ENCODE measurements around the gene ATG13. TPM values are rescaled to one million over a fixed set of nuclear protein-coding genes. Genes with fewer than 3 reads are reported as not detected.
A peak's percentile ranks its signal among the peaks of the same experiment; 100 is the strongest.

The ATG13 gene
- polyA plus RNA-seq, 6 donors from 2014 or later, result 43.3 to 70.8 (median 56.3) TPM

DNA sequence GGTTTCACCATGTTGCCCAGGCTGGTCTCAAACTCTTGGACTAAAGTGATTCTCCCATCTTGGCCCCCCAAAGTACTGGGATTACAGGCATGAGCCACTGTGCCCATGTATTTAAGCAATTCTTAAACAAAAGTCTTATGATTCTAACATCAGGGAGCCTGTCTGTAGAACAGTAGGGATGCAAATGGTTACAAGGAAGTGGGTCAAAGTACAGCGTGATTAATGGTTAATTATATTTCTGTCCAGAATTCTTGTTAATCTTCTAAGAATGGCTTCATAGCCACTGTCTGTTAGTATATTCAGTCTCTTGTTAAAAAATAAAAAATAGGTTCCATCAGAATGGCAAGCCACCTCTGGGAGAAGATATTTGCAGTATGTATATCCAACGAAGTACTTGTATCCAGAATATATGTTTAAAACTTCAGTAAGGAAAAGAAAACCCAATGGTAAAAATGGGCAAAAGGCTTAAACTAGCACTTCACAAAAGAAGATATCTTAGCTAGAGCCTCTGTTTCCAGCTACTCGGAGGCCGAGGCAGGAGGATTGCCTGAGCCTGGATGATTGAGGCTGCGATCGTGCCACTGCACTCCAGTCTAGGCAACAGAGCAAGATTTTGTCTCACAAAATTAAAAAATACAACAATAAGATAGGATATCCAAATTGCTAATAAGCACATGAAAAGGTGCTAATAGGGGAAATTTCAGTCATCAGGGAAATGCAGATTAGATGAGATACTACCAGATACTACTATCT is 22.9 kb downstream of the ATG13 start:
- DNase-seq (no peak), ATAC-seq (ENCODE audit: low read depth in 2 of 2) (no peak)
- Mint-ChIP-seq H3K36me3 (peaks cover 15 to 32% of the 10 kb centered on the region in 2 donors), H3K4me3 (no peak overlapping the region), H3K27me3 (no peaks in the 10 kb centered on the region), H3K9me3 (peaks cover 0 to 1% (median 0%) of the 10 kb centered on the region in 7 donors), H3K4me1 (peaks cover 0 to 9% (median 3%) of the 10 kb centered on the region in 3 donors), H3K27ac (no peak overlapping the region)

DNA sequence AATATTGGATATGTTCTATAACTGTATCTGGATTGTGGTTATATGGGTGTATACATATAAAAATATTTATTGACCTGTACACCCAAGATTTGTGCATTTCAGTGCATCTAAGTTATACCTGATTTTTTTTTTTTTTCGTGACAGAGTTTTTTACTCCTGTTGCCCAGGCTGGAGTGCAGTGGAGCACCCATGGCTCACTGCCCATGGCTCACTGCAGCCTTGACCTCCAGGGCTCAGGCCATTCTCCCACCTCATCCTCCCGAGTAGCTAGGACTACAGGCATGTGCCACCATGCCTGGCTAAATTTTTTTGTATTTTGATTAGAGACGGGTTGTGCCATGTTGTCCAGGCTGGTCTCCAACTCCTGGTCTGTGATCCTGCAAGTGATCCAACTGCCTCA is 24.3 kb downstream of the ATG13 start:
- H3K4me1 Mint-ChIP-seq, result peaks cover 0 to 9% (median 3%) of the 10 kb centered on the region in 3 donors
- DNase-seq (no peak), ATAC-seq (ENCODE audit: low read depth in 2 of 2) (no peak)
- H3K9me3 Mint-ChIP-seq, result peaks cover 0 to 1% (median 0%) of the 10 kb centered on the region in 7 donors
- no peaks in the 10 kb centered on the region for H3K27me3 Mint-ChIP-seq
- H3K27ac Mint-ChIP-seq, result no peak overlapping the region
- peak overlapping the region in 1 of 8 donors; percentile 5 for H3K4me3 Mint-ChIP-seq
- peaks cover 15 to 32% of the 10 kb centered on the region in 2 donors for H3K36me3 Mint-ChIP-seq

DNA sequence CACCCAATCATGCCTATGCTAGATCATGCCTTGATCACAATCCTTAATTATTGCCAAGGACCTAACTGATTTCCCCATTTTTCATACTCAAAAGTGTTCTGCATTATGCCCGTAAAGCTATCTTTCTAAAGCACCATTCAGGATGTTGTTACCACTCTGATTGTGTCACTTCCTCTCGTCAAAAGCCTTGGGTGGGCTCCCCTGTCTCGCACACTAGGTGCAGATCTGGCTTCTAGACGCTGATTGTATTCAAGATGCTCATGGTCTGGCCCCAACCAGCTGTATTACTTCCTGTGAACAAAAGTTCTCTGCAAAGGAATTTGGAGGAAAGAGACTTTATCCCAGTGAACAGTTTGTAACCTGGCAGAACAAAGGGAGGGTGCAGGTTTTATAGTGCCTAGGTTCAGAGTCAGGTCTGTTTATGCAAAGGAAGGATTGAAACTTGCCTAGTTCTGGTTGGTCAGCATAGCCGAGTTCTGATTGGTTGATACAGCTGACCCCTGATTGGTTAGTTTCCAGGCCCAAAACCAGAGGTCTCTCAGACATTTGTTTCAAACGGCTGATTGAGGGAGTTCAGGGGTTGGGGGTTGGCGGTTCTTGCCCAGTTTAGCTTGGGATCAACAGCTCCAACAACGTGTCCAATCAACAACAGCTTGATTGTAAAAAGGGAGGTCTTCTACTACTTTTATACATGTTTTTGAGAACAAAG is 25.4 kb downstream of the ATG13 start:
- Mint-ChIP-seq H3K36me3 (peaks cover 15 to 32% of the 10 kb centered on the region in 2 donors), H3K9me3 (peaks cover 0 to 1% (median 0%) of the 10 kb centered on the region in 7 donors), H3K27me3 (no peaks in the 10 kb centered on the region), H3K27ac (peak overlapping the region in 1 of 6 donors; percentile 11), H3K4me3 (no peak overlapping the region), H3K4me1 (peaks cover 0 to 9% (median 3%) of the 10 kb centered on the region in 3 donors)
- ATAC-seq (ENCODE audit: low read depth in 2 of 2) (no peak), DNase-seq (no peak)

DNA sequence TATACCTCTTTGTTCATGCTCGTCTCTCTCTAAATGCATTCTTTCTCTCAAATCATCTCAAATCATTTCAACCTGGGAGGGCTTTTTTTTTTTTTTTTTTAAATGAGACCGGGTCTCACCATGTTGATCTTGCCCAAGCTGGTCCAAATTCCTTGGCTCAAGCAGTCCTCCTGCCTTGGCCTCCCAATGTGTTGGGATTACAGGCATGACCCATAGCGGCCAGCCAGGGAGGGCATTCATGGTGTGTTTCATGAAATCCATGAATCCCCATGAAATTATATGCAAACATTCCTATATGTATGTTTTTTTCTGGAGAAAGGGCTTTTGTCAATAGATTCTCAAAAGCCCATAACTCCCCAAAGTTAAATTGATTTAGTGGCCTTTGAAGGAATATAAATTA is 26.2 kb downstream of the ATG13 start:
- Mint-ChIP-seq H3K27ac (peak overlapping the region in 1 of 6 donors; percentile 18), H3K4me1 (peaks cover 0 to 5% (median 3%) of the 10 kb centered on the region in 3 donors), H3K27me3 (no peaks in the 10 kb centered on the region), H3K9me3 (peaks cover 0 to 1% (median 0%) of the 10 kb centered on the region in 7 donors), H3K36me3 (peaks cover 10 to 29% of the 10 kb centered on the region in 2 donors), H3K4me3 (no peak overlapping the region)
- DNase-seq, result no peak
- no peak for ATAC-seq (ENCODE audit: low read depth in 2 of 2)

DNA sequence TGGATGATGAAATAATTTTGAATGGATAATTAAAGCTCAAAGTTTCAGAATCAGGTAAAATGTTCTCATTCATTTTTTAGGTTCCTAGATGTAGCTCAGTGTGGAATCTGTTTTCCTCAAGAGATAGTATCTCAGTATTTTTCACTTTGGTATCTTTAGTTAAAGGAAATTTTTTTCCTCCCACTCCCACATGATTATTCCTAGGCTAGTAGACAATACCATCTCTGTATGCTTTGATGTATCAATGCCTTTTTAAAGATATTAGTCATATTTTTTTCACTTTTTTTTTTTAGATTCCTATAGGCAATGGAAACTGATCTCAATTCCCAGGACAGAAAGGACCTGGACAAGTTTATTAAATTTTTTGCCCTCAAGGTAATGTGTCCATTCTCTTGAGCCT is 26.6 kb downstream of the ATG13 start:
- Mint-ChIP-seq H3K27me3 (no peaks in the 10 kb centered on the region), H3K27ac (no peak overlapping the region), H3K9me3 (peaks cover 0 to 1% (median 0%) of the 10 kb centered on the region in 7 donors), H3K36me3 (peaks cover 7 to 27% of the 10 kb centered on the region in 2 donors), H3K4me1 (peaks cover 0 to 4% (median 3%) of the 10 kb centered on the region in 3 donors), H3K4me3 (no peak overlapping the region)
- DNase-seq (no peak), ATAC-seq (ENCODE audit: low read depth in 2 of 2) (no peak)

DNA sequence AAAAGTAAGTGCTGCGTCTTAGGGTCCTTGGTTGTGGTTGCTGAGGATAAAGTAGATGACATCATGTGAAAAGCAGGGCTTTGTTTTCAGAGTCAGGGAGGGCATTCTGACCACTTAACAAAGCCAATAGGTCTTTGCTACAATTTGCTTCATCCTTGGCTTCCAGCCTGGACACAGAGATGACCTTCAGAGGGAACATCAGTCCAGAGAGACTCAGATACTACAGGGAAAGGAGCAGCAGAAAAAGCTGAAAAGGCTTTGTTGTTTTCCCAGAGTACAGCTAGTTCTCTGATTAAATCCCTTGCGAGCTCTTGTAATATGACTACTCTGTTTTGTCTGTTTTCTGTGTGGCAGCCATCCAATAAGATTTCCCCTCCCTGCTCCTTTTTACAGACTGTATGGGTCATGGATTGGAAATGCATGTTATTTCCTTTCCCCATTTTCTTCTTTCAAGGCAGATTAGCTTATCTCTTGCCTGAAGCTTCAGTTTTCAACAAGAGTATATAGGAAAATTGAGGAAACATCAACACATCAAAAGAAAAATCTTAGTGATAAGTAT is 31.9 kb downstream of the ATG13 start:
- H3K4me3 Mint-ChIP-seq, result no peak overlapping the region
- H3K27ac Mint-ChIP-seq, result no peak overlapping the region
- H3K9me3 Mint-ChIP-seq, result no peaks in the 10 kb centered on the region
- DNase-seq, result no peak
- H3K27me3 Mint-ChIP-seq, result no peaks in the 10 kb centered on the region
- peaks cover 14 to 16% of the 10 kb centered on the region in 2 donors for H3K36me3 Mint-ChIP-seq
- H3K4me1 Mint-ChIP-seq, result peaks cover 0 to 3% (median 0%) of the 10 kb centered on the region in 3 donors
- ATAC-seq (ENCODE audit: low read depth in 2 of 2), result no peak

DNA sequence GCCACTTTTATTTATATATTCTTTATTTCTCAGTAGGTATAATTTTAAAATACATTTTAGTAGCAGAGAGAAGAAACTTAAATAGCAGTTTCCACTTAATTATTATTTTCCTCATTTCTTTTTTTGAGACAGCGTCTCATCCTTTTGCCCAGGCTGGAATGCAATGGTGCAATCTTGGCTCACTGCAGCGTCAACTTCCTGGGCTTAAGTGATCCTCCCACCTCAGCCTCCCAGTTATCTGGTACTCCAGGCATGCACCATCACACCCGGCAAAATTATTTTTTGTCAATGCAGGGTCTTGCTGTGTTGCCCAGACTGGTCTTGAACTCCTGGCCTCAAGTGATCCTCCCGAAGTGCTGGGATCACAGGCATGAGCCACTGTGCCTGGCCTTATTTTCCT is 38.3 kb downstream of the ATG13 start:
- ATAC-seq (ENCODE audit: low read depth in 2 of 2), result no peak
- Mint-ChIP-seq H3K36me3 (peaks cover 9 to 27% of the 10 kb centered on the region in 2 donors), H3K27me3 (no peaks in the 10 kb centered on the region)

DNA sequence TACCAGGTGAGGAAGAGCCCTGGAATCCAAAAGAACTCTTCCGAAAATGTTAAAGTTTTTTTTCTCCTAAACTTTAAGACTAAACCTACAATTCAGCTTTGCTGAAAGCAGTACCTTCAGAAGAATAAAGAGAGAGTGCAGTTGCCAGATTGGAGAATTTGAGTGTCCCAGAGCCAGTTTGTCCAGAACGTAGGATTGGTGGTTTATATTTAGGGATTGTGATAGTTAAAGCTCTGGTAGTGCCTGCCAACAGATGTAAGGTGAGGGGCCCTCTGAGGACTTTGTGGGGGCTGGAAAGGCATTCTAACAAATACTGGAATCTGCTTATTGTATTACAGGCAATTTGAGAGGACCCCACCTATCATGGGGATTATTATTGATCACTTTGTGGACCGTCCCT is 39.8 kb downstream of the ATG13 start:
- Mint-ChIP-seq H3K4me1 (no peaks in the 10 kb centered on the region), H3K27ac (peak overlapping the region in 1 of 6 donors; percentile 15), H3K4me3 (no peak overlapping the region), H3K36me3 (peaks cover 0 to 20% of the 10 kb centered on the region in 2 donors), H3K9me3 (no peaks in the 10 kb centered on the region), H3K27me3 (no peaks in the 10 kb centered on the region)
- DNase-seq (no peak), ATAC-seq (ENCODE audit: low read depth in 2 of 2) (no peak)

More for the DNA sequence above, 38.3 kb downstream of the ATG13 start:
- H3K27ac Mint-ChIP-seq, result no peak overlapping the region
- DNase-seq, result no peak
- H3K9me3 Mint-ChIP-seq, result no peaks in the 10 kb centered on the region
- no peak overlapping the region for H3K4me3 Mint-ChIP-seq
- H3K4me1 Mint-ChIP-seq, result peaks cover 0 to 3% (median 0%) of the 10 kb centered on the region in 3 donors

DNA sequence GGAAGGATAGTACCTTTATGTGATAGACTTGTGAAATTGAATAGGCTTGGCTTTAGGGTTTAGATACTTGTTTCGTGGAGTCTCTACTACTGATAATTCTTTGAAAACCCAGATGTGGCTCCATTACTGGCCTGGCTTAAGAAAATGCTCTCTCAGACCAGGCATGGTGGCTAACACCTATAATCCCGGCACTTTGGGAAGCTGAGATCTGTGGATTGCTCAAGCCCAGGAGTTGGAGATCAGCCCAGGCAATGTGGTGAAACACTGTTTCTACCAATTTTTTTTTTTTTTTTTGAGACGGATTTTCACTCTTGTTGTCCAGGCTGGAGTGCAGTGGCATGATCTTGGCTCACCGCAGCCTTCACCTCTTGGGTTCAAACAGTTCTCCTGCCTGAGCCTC is 40.9 kb downstream of the ATG13 start:
- H3K27ac Mint-ChIP-seq, result no peak overlapping the region
- no peak overlapping the region for H3K4me3 Mint-ChIP-seq
- no peaks in the 10 kb centered on the region for H3K9me3 Mint-ChIP-seq
- no peaks in the 10 kb centered on the region for H3K4me1 Mint-ChIP-seq
- no peaks in the 10 kb centered on the region for H3K27me3 Mint-ChIP-seq
- DNase-seq (no peak), ATAC-seq (ENCODE audit: low read depth in 2 of 2) (no peak)
- H3K36me3 Mint-ChIP-seq, result peaks cover 0 to 20% of the 10 kb centered on the region in 2 donors

DNA sequence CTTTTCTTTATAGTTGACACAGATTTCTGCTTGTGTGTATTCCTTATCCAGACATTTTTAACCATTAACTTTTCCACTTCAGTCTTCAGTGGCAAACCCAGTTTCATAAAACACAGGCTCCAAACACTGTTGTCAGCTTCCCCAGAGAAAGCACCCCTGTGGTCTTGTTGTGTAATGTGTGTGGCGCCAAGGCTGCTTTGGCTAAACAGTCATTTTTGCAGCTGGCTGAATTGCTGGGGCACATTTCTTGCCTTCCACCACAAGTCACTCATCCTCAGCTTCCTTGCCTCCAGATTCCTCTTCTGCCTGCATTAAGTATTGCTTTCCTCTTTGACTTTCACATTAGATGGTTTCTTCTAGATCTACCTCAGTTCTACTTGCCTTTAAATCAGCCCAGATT is 42.6 kb downstream of the ATG13 start:
- Mint-ChIP-seq H3K36me3 (peaks cover 13 to 20% of the 10 kb centered on the region in 2 donors), H3K4me1 (no peaks in the 10 kb centered on the region), H3K9me3 (no peaks in the 10 kb centered on the region), H3K27me3 (no peaks in the 10 kb centered on the region), H3K27ac (peak overlapping the region in 2 of 6 donors; percentile 1 to 17), H3K4me3 (no peak overlapping the region)
- DNase-seq (no peak), ATAC-seq (ENCODE audit: low read depth in 2 of 2) (no peak)

DNA sequence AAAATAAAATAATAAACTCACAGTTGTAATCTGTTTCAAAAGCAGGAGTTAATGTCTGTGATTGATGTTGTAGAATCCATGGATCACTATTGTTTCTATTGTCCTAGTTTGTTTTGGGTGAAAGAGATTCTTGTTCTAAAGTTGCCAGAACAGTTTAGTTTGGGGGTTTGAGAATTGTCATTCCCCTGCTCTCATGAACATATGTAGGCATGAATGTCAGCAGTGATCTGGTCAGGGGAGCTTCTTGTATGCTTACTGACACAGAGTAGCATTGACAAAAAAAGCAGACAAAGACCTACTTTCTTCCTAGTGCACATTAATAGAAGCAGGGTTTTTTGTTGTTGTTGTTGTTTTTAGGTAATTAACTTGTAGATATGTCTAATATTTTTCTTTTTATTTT is 44.5 kb downstream of the ATG13 start:
- Mint-ChIP-seq H3K4me3 (no peak overlapping the region), H3K27me3 (no peaks in the 10 kb centered on the region), H3K36me3 (peaks cover 18 to 26% of the 10 kb centered on the region in 2 donors), H3K9me3 (no peaks in the 10 kb centered on the region), H3K27ac (no peak overlapping the region), H3K4me1 (peaks cover 0 to 2% (median 0%) of the 10 kb centered on the region in 3 donors)
- DNase-seq, result no peak
- ATAC-seq (ENCODE audit: low read depth in 2 of 2), result no peak

DNA sequence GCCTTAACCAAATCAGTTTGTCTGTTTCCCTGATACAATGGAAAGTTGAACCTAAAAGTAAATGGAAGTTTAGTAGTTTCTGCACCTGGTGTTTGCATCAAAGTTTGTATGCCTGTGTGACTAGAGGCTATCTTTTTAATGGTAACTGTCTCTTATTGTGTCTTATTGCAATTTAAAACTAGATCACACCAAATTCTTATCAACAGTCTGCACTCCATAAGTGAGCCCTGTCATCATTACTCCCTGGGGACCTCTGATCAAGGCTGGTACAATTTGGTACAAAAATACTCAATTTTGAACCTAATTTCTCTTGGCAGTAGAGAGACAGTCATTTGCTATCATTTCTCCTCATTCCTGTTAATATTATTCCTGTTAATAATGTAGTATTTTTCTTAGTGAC is 45.0 kb downstream of the ATG13 start:
- Mint-ChIP-seq H3K36me3 (peaks cover 22 to 23% of the 10 kb centered on the region in 2 donors), H3K27me3 (no peaks in the 10 kb centered on the region), H3K27ac (no peak overlapping the region)

DNA sequence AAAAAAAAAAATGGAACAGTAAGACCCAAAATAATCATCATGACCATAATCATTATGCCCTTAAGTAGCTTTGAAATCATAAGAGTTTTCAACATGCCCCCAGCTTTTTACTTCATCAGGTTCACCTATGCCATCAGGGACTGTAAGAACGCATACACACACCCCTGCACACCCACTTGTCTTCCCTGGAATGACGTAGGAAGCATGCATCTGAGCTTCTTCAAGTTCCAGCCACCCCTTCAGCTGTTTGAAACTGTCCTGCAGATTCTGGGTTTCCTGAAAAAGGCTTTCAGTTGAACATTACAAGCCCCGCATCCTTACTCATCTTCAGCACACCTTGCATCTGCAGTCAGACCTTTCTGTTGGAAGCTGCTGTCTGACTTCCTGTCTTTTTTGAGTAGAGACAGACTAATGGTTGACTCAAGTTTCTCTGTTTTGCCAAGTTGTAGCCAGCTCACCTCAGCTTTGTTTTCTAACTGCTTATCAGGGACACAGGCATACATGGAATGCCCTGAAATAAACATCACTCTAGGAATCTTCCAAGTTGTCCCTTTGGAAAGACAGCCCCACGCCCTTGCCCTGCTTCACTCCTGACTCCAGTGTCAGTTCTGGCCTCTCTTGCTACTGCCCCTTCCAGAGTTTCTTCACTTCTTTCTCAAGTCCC is 46.1 kb downstream of the ATG13 start:
- H3K36me3 Mint-ChIP-seq, result peaks cover 22 to 23% of the 10 kb centered on the region in 2 donors

More for the DNA sequence above, 45.0 kb downstream of the ATG13 start:
- ATAC-seq (ENCODE audit: low read depth in 2 of 2) (no peak), DNase-seq (no peak)
- H3K4me1 Mint-ChIP-seq, result peaks cover 0 to 4% (median 0%) of the 10 kb centered on the region in 3 donors
- H3K9me3 Mint-ChIP-seq, result no peaks in the 10 kb centered on the region
- no peak overlapping the region for H3K4me3 Mint-ChIP-seq

More for the DNA sequence above, 46.1 kb downstream of the ATG13 start:
- no peaks in the 10 kb centered on the region for H3K27me3 Mint-ChIP-seq
- ATAC-seq (ENCODE audit: low read depth in 2 of 2), result no peak
- H3K4me3 Mint-ChIP-seq, result no peak overlapping the region
- H3K27ac Mint-ChIP-seq, result peak overlapping the region in 1 of 6 donors; percentile 66
- DNase-seq, result no peak
- no peaks in the 10 kb centered on the region for H3K9me3 Mint-ChIP-seq
- H3K4me1 Mint-ChIP-seq, result peaks cover 0 to 4% (median 0%) of the 10 kb centered on the region in 3 donors

All from naive B cell (primary cell).